Stimulated activated naive B cell treated with anti-CD40 and anti-IgM and Interleukin-4, amounts not matched to agents 10 μg/mL and 1 μg/mL and 100 μg/mL, for 72 hours (primary cell): ENCODE data around the gene CHN2.

Source experiments
- ATAC-seq, 2 donors: fragments of 150-1000 bp; cut with Tn5 transposase; replicated peaks; 2 replicates each; pipeline ENCODE4 v1.10.0; 2021; ENCODE audit warnings: moderate library complexity in 1 of 2
- DNase-seq: peaks from one replicate; pipeline ENCODE4 v3.0.0; 2021
- H3K27ac Mint-ChIP-seq: one replicate; pipeline ENCODE4 v1.8.0; 2022; ENCODE audit warnings: mild to moderate bottlenecking, mixed read lengths
- H3K27me3 Mint-ChIP-seq, 2 donors: one replicate each; pipeline ENCODE4 v1.8.0; 2022; ENCODE audit warnings: mixed read lengths in 2 of 2
- H3K36me3 Mint-ChIP-seq, 2 donors: one replicate each; pipeline ENCODE4 v1.8.0; 2022; ENCODE audit warnings: mixed read lengths in 2 of 2, mild to moderate bottlenecking in 1 of 2
- H3K4me1 Mint-ChIP-seq, 2 donors: one replicate each; pipeline ENCODE4 v1.8.0; 2022; ENCODE audit warnings: mixed read lengths in 2 of 2, mild to moderate bottlenecking in 1 of 2
- H3K4me3 Mint-ChIP-seq, 2 donors: one replicate each; pipeline ENCODE4 v1.8.0; 2022; ENCODE audit warnings: mild to moderate bottlenecking in 2 of 2, mixed read lengths in 2 of 2, moderate library complexity in 1 of 2
- H3K9me3 Mint-ChIP-seq, 2 donors: one replicate each; pipeline ENCODE4 v1.8.0; 2022; ENCODE audit warnings: mixed read lengths in 2 of 2, mild to moderate bottlenecking in 1 of 2

CHN2 gene

GRCh38 chr7:29318853-29319718 is 124.5 kb downstream of the CHN2 start:
- no peak overlapping the region for H3K27ac Mint-ChIP-seq
- H3K4me3 Mint-ChIP-seq = no peak overlapping the region
- peaks cover 9 to 20% of the 10 kb centered on the region in 2 donors for H3K27me3 Mint-ChIP-seq
- H3K4me1 Mint-ChIP-seq = peaks cover 7 to 15% of the 10 kb centered on the region in 2 donors
- no peak for DNase-seq
- no peaks in the 10 kb centered on the region for H3K9me3 Mint-ChIP-seq
- no peak for ATAC-seq
- H3K36me3 Mint-ChIP-seq = no peaks in the 10 kb centered on the region

- ATAC-seq (peak; percentile 96 to 98), DNase-seq (peak; percentile 27)
- Mint-ChIP-seq H3K4me3 (peak overlapping the region in 1 of 2 donors; percentile 5), H3K9me3 (no peaks in the 10 kb centered on the region), H3K27ac (no peak overlapping the region), H3K27me3 (peaks cover 6 to 20% of the 10 kb centered on the region in 2 donors), H3K4me1 (peaks cover 7 to 15% of the 10 kb centered on the region in 2 donors), H3K36me3 (no peaks in the 10 kb centered on the region)
Measured at GRCh38 chr7:29319719-29320521, 125.3 kb downstream of the CHN2 start.

GRCh38 chr7:29320577-29320976 is 126.0 kb downstream of the CHN2 start:
- Mint-ChIP-seq H3K27me3 (peaks cover 6 to 20% of the 10 kb centered on the region in 2 donors), H3K9me3 (no peaks in the 10 kb centered on the region), H3K36me3 (no peaks in the 10 kb centered on the region), H3K4me1 (peaks cover 7 to 15% of the 10 kb centered on the region in 2 donors), H3K27ac (no peak overlapping the region), H3K4me3 (no peak overlapping the region)
- no peak for DNase-seq
- ATAC-seq = no peak

GRCh38 chr7:29322023-29322712 is 127.6 kb downstream of the CHN2 start:
- Mint-ChIP-seq H3K4me3 (no peak overlapping the region), H3K27ac (no peak overlapping the region), H3K9me3 (no peaks in the 10 kb centered on the region), H3K27me3 (peaks cover 15 to 18% of the 10 kb centered on the region in 2 donors), H3K4me1 (peaks cover 7 to 15% of the 10 kb centered on the region in 2 donors), H3K36me3 (peaks cover 0 to 2% of the 10 kb centered on the region in 2 donors)
- ATAC-seq (no peak), DNase-seq (no peak)

GRCh38 chr7:29325476-29325875 is 130.9 kb downstream of the CHN2 start:
- ATAC-seq = no peak
- peaks cover 0 to 4% of the 10 kb centered on the region in 2 donors for H3K36me3 Mint-ChIP-seq

GRCh38 chr7:29326864-29327263 is 132.3 kb downstream of the CHN2 start:
- H3K27ac Mint-ChIP-seq = no peak overlapping the region
- peaks cover 0 to 4% of the 10 kb centered on the region in 2 donors for H3K36me3 Mint-ChIP-seq
- H3K27me3 Mint-ChIP-seq = peaks cover 24 to 25% of the 10 kb centered on the region in 2 donors
- DNase-seq (no peak), ATAC-seq (no peak)
- no peak overlapping the region for H3K4me3 Mint-ChIP-seq
- no peaks in the 10 kb centered on the region for H3K4me1 Mint-ChIP-seq
- peaks cover 3% of the 10 kb centered on the region in 2 donors for H3K9me3 Mint-ChIP-seq

More at GRCh38 chr7:29325476-29325875, 130.9 kb downstream of the CHN2 start:
- Mint-ChIP-seq H3K4me3 (no peak overlapping the region), H3K9me3 (peaks cover 0 to 1% of the 10 kb centered on the region in 2 donors), H3K27ac (no peak overlapping the region), H3K4me1 (peaks cover 3 to 5% of the 10 kb centered on the region in 2 donors), H3K27me3 (peaks cover 15 to 17% of the 10 kb centered on the region in 2 donors)
- no peak for DNase-seq

- no peak overlapping the region for H3K27ac Mint-ChIP-seq
- H3K27me3 Mint-ChIP-seq = peaks cover 21 to 27% of the 10 kb centered on the region in 2 donors
- peaks cover 3% of the 10 kb centered on the region in 2 donors for H3K9me3 Mint-ChIP-seq
- no peak for ATAC-seq
- H3K4me3 Mint-ChIP-seq = no peak overlapping the region
- DNase-seq = no peak
- H3K4me1 Mint-ChIP-seq = no peaks in the 10 kb centered on the region
- peaks cover 0 to 4% of the 10 kb centered on the region in 2 donors for H3K36me3 Mint-ChIP-seq
Measured at GRCh38 chr7:29327455-29327854, 132.9 kb downstream of the CHN2 start.

- DNase-seq (no peak), ATAC-seq (no peak)
- H3K4me1 Mint-ChIP-seq = no peaks in the 10 kb centered on the region
- peaks cover 25 to 32% of the 10 kb centered on the region in 2 donors for H3K27me3 Mint-ChIP-seq
- H3K36me3 Mint-ChIP-seq = peaks cover 0 to 4% of the 10 kb centered on the region in 2 donors
- H3K27ac Mint-ChIP-seq = no peak overlapping the region
- H3K4me3 Mint-ChIP-seq = no peak overlapping the region
- H3K9me3 Mint-ChIP-seq = peaks cover 3% of the 10 kb centered on the region in 2 donors
Measured at GRCh38 chr7:29328045-29328444, 133.5 kb downstream of the CHN2 start.

GRCh38 chr7:29328811-29329210 is 134.2 kb downstream of the CHN2 start:
- peaks cover 3% of the 10 kb centered on the region in 2 donors for H3K9me3 Mint-ChIP-seq

GRCh38 chr7:29329686-29330085 is 135.1 kb downstream of the CHN2 start:
- H3K9me3 Mint-ChIP-seq = peaks cover 3% of the 10 kb centered on the region in 2 donors
- H3K27ac Mint-ChIP-seq = no peak overlapping the region
- H3K36me3 Mint-ChIP-seq = peaks cover 0 to 4% of the 10 kb centered on the region in 2 donors
- no peaks in the 10 kb centered on the region for H3K4me1 Mint-ChIP-seq
- H3K4me3 Mint-ChIP-seq = no peak overlapping the region
- DNase-seq (no peak), ATAC-seq (peak; percentile 84 to 90)
- H3K27me3 Mint-ChIP-seq = peaks cover 25 to 26% of the 10 kb centered on the region in 2 donors

More at GRCh38 chr7:29328811-29329210, 134.2 kb downstream of the CHN2 start:
- H3K4me1 Mint-ChIP-seq = no peaks in the 10 kb centered on the region
- DNase-seq (no peak), ATAC-seq (no peak)
- no peak overlapping the region for H3K27ac Mint-ChIP-seq
- H3K4me3 Mint-ChIP-seq = no peak overlapping the region
- peaks cover 25 to 26% of the 10 kb centered on the region in 2 donors for H3K27me3 Mint-ChIP-seq
- H3K36me3 Mint-ChIP-seq = peaks cover 0 to 4% of the 10 kb centered on the region in 2 donors

GRCh38 chr7:29330136-29330535 is 135.6 kb downstream of the CHN2 start:
- no peak for ATAC-seq
- Mint-ChIP-seq H3K36me3 (peaks cover 0 to 4% of the 10 kb centered on the region in 2 donors), H3K4me1 (no peaks in the 10 kb centered on the region), H3K4me3 (no peak overlapping the region), H3K27me3 (peaks cover 25 to 26% of the 10 kb centered on the region in 2 donors), H3K9me3 (peaks cover 3% of the 10 kb centered on the region in 2 donors), H3K27ac (no peak overlapping the region)
- DNase-seq = no peak

GRCh38 chr7:29331163-29331562 is 136.6 kb downstream of the CHN2 start:
- Mint-ChIP-seq H3K27ac (peak overlapping the region; percentile 37), H3K27me3 (peaks cover 25 to 26% of the 10 kb centered on the region in 2 donors), H3K4me1 (no peaks in the 10 kb centered on the region), H3K9me3 (peaks cover 3% of the 10 kb centered on the region in 2 donors), H3K36me3 (peaks cover 0 to 4% of the 10 kb centered on the region in 2 donors), H3K4me3 (no peak overlapping the region)
- ATAC-seq (no peak), DNase-seq (no peak)

- Mint-ChIP-seq H3K4me3 (no peak overlapping the region), H3K4me1 (peaks cover 0 to 4% of the 10 kb centered on the region in 2 donors), H3K36me3 (peaks cover 0 to 3% of the 10 kb centered on the region in 2 donors), H3K27me3 (peaks cover 19 to 21% of the 10 kb centered on the region in 2 donors), H3K27ac (no peak overlapping the region), H3K9me3 (peaks cover 3% of the 10 kb centered on the region in 2 donors)
- DNase-seq (no peak), ATAC-seq (no peak)
Measured at GRCh38 chr7:29332042-29332811, 137.7 kb downstream of the CHN2 start.
